Osteoblast (primary cell): ENCODE results near the gene TGFBR3L. TPM values are rescaled to one million over a fixed set of nuclear protein-coding genes. Genes with fewer than 3 reads are reported as not detected.

Experiments used
- DNase-seq: peaks from one replicate; pipeline ENCODE4 v3.0.0; 2011; ENCODE audit warnings: low spot score, mixed read lengths; ENCODE audit not compliant: insufficient read length; ENCODE audit errors: missing footprints
- H2AFZ ChIP-seq: 2 replicates; pipeline ENCODE4 v1.6.0; 2011; ENCODE audit warnings: mild to moderate bottlenecking, low read length
- H3K27ac ChIP-seq: 2 replicates; pipeline ENCODE4 v1.5.1; 2011; ENCODE audit warnings: mild to moderate bottlenecking, low read depth, low read length, moderate library complexity
- H3K27me3 ChIP-seq: 2 replicates; pipeline ENCODE4 v1.6.0; 2012; ENCODE audit warnings: mild to moderate bottlenecking, control low read depth, inconsistent platforms, low read length, moderate library complexity; ENCODE audit not compliant: insufficient read depth
- H3K36me3 ChIP-seq: 2 replicates; pipeline ENCODE4 v1.5.1; 2011; ENCODE audit warnings: mild to moderate bottlenecking, low read length, control low read depth, moderate library complexity; ENCODE audit not compliant: insufficient read depth
- H3K4me1 ChIP-seq: 2 replicates; pipeline ENCODE4 v1.5.1; 2011; ENCODE audit warnings: mild to moderate bottlenecking, low read length, control low read depth, moderate library complexity; ENCODE audit not compliant: insufficient read depth
- H3K4me2 ChIP-seq: 2 replicates; pipeline ENCODE4 v1.6.0; 2011; ENCODE audit warnings: mild to moderate bottlenecking, low read length; ENCODE audit not compliant: insufficient read depth
- H3K4me3 ChIP-seq: fragments of 200-600 bp; sonication (generic); 3 replicates; pipeline ENCODE4 v1.5.1; 2012; ENCODE audit warnings: mild to moderate bottlenecking, low read length, inconsistent platforms; ENCODE audit not compliant: insufficient read depth
- H3K79me2 ChIP-seq: 2 replicates; pipeline ENCODE4 v1.6.0; 2012; ENCODE audit warnings: mild to moderate bottlenecking, low read length, control low read depth, inconsistent platforms; ENCODE audit not compliant: insufficient read depth
- H3K9me3 ChIP-seq: 2 replicates; pipeline ENCODE4 v1.5.1; 2011; ENCODE audit warnings: low read depth, low read length, control low read depth
- H4K20me1 ChIP-seq: 2 replicates; pipeline ENCODE4 v1.6.0; 2012; ENCODE audit warnings: mild to moderate bottlenecking, low read length, control low read depth; ENCODE audit not compliant: insufficient read depth
- CTCF ChIP-seq: IDR thresholded peaks from 2 replicates; pipeline ENCODE4 v1.5.1; 2011; ENCODE audit warnings: mild to moderate bottlenecking, low read depth, low read length, moderate library complexity; ENCODE audit errors: extremely low read depth
- total RNA-seq: library from RNA; depleted of rRNA; stranded (reverse); fragments of >200 nt; gene quantifications from 2 replicates; pipeline ENCODE4 v1.2.3, GENCODE V29; 2012

The TGFBR3L gene
- total RNA-seq, 1 donor = under 0.01 TPM

DNA sequence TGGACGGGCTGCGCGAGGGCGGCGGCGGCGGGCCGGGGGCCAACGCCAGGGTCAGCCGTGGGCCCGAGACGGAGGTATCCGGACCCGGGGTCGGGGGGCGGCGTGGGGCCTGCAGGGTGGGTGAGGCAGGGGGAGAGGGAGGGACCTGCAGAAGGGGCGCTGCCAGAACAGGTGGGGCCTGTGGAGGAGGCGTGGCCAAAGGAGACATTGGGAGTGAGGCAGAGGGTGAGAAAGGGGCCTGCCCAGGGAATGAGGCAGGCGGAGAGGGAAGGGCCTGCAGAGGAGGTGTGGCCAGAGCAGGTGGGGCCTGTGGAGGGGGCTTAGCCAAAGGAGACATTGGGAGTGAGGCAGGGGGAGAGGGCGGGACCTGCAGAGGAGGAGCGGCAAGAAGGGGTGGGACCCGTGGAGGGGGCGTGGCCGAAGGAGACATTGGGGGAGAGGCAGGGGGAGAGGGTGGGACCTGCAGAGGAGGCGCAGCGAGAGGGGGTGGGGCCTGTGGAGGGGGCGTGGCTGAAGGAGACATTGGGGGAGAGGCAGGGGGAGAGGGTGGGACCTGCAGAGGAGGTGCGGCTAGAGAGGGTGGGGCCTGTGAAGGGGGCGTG, 44.6 kb upstream of the TGFBR3L start:
- H3K4me2 ChIP-seq = peak overlapping the region; percentile 83
- H3K9me3 ChIP-seq = no peaks in the 10 kb centered on the region
- peaks cover 12% of the 10 kb centered on the region for H3K4me1 ChIP-seq
- peak; percentile 84 for DNase-seq
- H3K27ac ChIP-seq = no peak overlapping the region
- H3K79me2 ChIP-seq = no peaks in the 10 kb centered on the region
- H3K4me3 ChIP-seq = peak overlapping the region; percentile 64
- TF ChIP-seq CTCF = no peak
- peak overlapping the region; percentile 68 for H2AFZ ChIP-seq
- H3K36me3 ChIP-seq = no peaks in the 10 kb centered on the region
- no peaks in the 10 kb centered on the region for H4K20me1 ChIP-seq
- peaks cover 25% of the 10 kb centered on the region for H3K27me3 ChIP-seq

- no peaks in the 10 kb centered on the region for H3K36me3 ChIP-seq
- H3K9me3 ChIP-seq = no peaks in the 10 kb centered on the region
- H3K4me3 ChIP-seq = no peak overlapping the region
- H3K79me2 ChIP-seq = no peaks in the 10 kb centered on the region
- TF ChIP-seq CTCF = no peak
- peak overlapping the region; percentile 91 for H3K4me2 ChIP-seq
- H4K20me1 ChIP-seq = no peaks in the 10 kb centered on the region
- H3K4me1 ChIP-seq = peaks cover 12% of the 10 kb centered on the region
- peak; percentile 83 for DNase-seq
- peaks cover 25% of the 10 kb centered on the region for H3K27me3 ChIP-seq
- no peak overlapping the region for H3K27ac ChIP-seq
- H2AFZ ChIP-seq = no peak overlapping the region
Measured at GRCh38 chr19:7870571-7871436, 43.8 kb upstream of the TGFBR3L start.

GRCh38 chr19:7871437-7872305, 43.0 kb upstream of the TGFBR3L start:
- Histone ChIP-seq H3K79me2 (no peaks in the 10 kb centered on the region), H3K4me2 (peak overlapping the region; percentile 91), H3K9me3 (no peaks in the 10 kb centered on the region), H3K27me3 (peaks cover 25% of the 10 kb centered on the region), H3K4me3 (peak overlapping the region; percentile 73), H4K20me1 (no peaks in the 10 kb centered on the region), H2AFZ (peak overlapping the region; percentile 97), H3K27ac (no peak overlapping the region), H3K4me1 (peaks cover 12% of the 10 kb centered on the region), H3K36me3 (no peaks in the 10 kb centered on the region)
- no peak for TF ChIP-seq CTCF
- DNase-seq = peak; percentile 100
